GM23338 (cell line): ENCODE results near the gene RBM48. TPM values are rescaled to one million over a fixed set of nuclear protein-coding genes. Genes with fewer than 3 reads are reported as not detected.
A peak's percentile ranks its signal among the peaks of the same experiment; 100 is the strongest.

ENCODE experiments used
- ATAC-seq: fragments of 200-7000 bp; cut with Tn5 transposase; 3 replicates; pipeline ENCODE4 v1.9.1; 2020
- DNase-seq: peaks from one replicate; pipeline ENCODE4 v3.0.0-alpha.2; 2015; ENCODE audit warnings: low spot score
- H2AFZ ChIP-seq: fragments of 200-600 bp; sonication (generic); 2 replicates; pipeline ENCODE4 v1.8.0; 2016; ENCODE audit warnings: antibody characterized with exemption, mild to moderate bottlenecking, moderate library complexity
- H3F3A ChIP-seq: fragments of 200-600 bp; sonication (generic); replicated peaks from 2 replicates; pipeline ENCODE4 v1.8.0; 2017; ENCODE audit warnings: antibody characterized with exemption, mixed run types, low read depth
- H3K27ac ChIP-seq: fragments of 200-600 bp; sonication (generic); 2 replicates; pipeline ENCODE4 v1.6.1; 2016; ENCODE audit warnings: low read depth
- H3K27me3 ChIP-seq: fragments of 200-600 bp; sonication (generic); 2 replicates; pipeline ENCODE4 v1.8.0; 2016; ENCODE audit warnings: mild to moderate bottlenecking, mixed run types, moderate library complexity; ENCODE audit not compliant: insufficient read depth
- H3K36me3 ChIP-seq: fragments of 200-600 bp; sonication (generic); 2 replicates; pipeline ENCODE4 v1.8.0; 2016; ENCODE audit warnings: mild to moderate bottlenecking; ENCODE audit not compliant: insufficient read depth
- H3K4me1 ChIP-seq: fragments of 200-600 bp; sonication (generic); 2 replicates; pipeline ENCODE4 v1.8.0; 2016; ENCODE audit warnings: mild to moderate bottlenecking, moderate library complexity; ENCODE audit not compliant: insufficient read depth
- H3K4me2 ChIP-seq: fragments of 200-600 bp; sonication (generic); 2 replicates; pipeline ENCODE4 v1.7.1; 2017; ENCODE audit warnings: mixed run types
- H3K4me3 ChIP-seq: fragments of 200-600 bp; sonication (generic); 2 replicates; pipeline ENCODE4 v1.6.1; 2016; ENCODE audit warnings: mixed run types
- H3K79me2 ChIP-seq: fragments of 200-600 bp; sonication (generic); replicated peaks from 2 replicates; pipeline ENCODE4 v1.8.0; 2017; ENCODE audit warnings: mild to moderate bottlenecking; ENCODE audit not compliant: insufficient read depth
- H3K9me2 ChIP-seq: fragments of 200-600 bp; sonication (generic); 2 replicates; pipeline ENCODE4 v1.8.0; 2017; ENCODE audit not compliant: insufficient read depth
- H4K20me1 ChIP-seq: fragments of 200-600 bp; sonication (generic); replicated peaks from 2 replicates; pipeline ENCODE4 v1.8.0; 2017; ENCODE audit warnings: mild to moderate bottlenecking; ENCODE audit not compliant: insufficient read depth
- H3K27ac Mint-ChIP-seq: 2 replicates; pipeline ENCODE4 v1.8.0; 2020; ENCODE audit warnings: inconsistent platforms, mild to moderate bottlenecking, moderate library complexity, mixed read lengths
- H3K27me3 Mint-ChIP-seq: 3 replicates; pipeline ENCODE4 v1.8.0; 2022; ENCODE audit warnings: low read depth, mild to moderate bottlenecking, moderate library complexity, mixed read lengths, inconsistent platforms; ENCODE audit not compliant: insufficient read depth, poor library complexity
- H3K36me3 Mint-ChIP-seq: 3 replicates; pipeline ENCODE4 v1.8.0; 2021; ENCODE audit warnings: low read depth, mild to moderate bottlenecking, inconsistent platforms, moderate library complexity, mixed read lengths
- H3K4me1 Mint-ChIP-seq: 3 replicates; pipeline ENCODE4 v1.8.0; 2020; ENCODE audit warnings: mild to moderate bottlenecking, inconsistent platforms, mixed read lengths
- H3K4me3 Mint-ChIP-seq: 3 replicates; pipeline ENCODE4 v1.8.0; 2021; ENCODE audit warnings: moderate library complexity, mild to moderate bottlenecking, inconsistent platforms, mixed read lengths
- H3K9me3 Mint-ChIP-seq: 3 replicates; pipeline ENCODE4 v1.8.0; 2020; ENCODE audit warnings: moderate library complexity, mild to moderate bottlenecking, inconsistent platforms, mixed read lengths
- CREB1 ChIP-seq: fragments of 250-450 bp; sonication (Bioruptor Pico); IDR thresholded peaks from 2 replicates; pipeline ENCODE4 v1.5.0; 2020; ENCODE audit warnings: low read depth, mild to moderate bottlenecking, moderate library complexity
- JUNB ChIP-seq: IDR thresholded peaks from one replicate; pipeline ENCODE4 v1.6.1; 2016; ENCODE audit warnings: antibody characterized with exemption; ENCODE audit not compliant: unreplicated experiment
- REST ChIP-seq: IDR thresholded peaks from one replicate; pipeline ENCODE4 v1.6.1; 2018; ENCODE audit warnings: antibody characterized with exemption; ENCODE audit not compliant: unreplicated experiment
- ZNF114 ChIP-seq: fragments of 250-450 bp; sonication (Bioruptor Pico); IDR thresholded peaks from 2 replicates; pipeline ENCODE4 v1.5.0; 2020; ENCODE audit warnings: mild to moderate bottlenecking, moderate library complexity
- polyA plus RNA-seq: library from polyadenylated mRNA; unstranded; fragments of >200 nt; fragmentation: Nextera tagmentation; extraction: Ambion mirVana; gene quantifications from 2 replicates; pipeline ENCODE4 v1.2.1, GENCODE V29; 2016
- total RNA-seq: library from RNA; depleted of rRNA; stranded (reverse); fragments of >200 nt; shearing (Covaris generic); gene quantifications from 2 replicates; pipeline ENCODE4 v1.2.3, GENCODE V29; 2014
- TF ChIP-seq, protein P1 (sequence below): fragments of 250-450 bp; sonication (Bioruptor Pico); IDR thresholded peaks from 2 replicates; pipeline ENCODE4 v1.5.0; 2020; ENCODE audit warnings: mild to moderate bottlenecking, moderate library complexity

RBM48 gene
- total and polyA plus RNA-seq, 2 experiments from 2014 or later: 8.8 to 11.1 TPM

DNA sequence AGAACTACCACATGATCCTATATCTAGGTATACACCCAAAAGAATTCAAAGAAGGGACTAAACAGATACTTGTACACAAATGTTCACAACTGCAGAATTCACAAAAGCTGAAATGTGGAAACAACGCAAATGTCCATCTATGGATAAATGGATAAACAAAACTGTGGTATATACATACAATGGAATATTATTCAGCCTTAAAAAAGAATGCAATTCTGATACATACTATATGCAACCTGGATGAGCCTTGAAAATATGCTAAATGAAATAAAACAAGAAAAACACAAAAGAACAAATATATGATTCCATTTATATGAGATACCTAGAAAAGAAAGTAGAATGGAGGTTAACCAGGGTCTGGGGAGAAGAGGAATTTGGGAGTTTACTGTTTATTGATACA is 54.4 kb downstream of the RBM48 start (continued):
- TF ChIP-seq, protein P1, sequence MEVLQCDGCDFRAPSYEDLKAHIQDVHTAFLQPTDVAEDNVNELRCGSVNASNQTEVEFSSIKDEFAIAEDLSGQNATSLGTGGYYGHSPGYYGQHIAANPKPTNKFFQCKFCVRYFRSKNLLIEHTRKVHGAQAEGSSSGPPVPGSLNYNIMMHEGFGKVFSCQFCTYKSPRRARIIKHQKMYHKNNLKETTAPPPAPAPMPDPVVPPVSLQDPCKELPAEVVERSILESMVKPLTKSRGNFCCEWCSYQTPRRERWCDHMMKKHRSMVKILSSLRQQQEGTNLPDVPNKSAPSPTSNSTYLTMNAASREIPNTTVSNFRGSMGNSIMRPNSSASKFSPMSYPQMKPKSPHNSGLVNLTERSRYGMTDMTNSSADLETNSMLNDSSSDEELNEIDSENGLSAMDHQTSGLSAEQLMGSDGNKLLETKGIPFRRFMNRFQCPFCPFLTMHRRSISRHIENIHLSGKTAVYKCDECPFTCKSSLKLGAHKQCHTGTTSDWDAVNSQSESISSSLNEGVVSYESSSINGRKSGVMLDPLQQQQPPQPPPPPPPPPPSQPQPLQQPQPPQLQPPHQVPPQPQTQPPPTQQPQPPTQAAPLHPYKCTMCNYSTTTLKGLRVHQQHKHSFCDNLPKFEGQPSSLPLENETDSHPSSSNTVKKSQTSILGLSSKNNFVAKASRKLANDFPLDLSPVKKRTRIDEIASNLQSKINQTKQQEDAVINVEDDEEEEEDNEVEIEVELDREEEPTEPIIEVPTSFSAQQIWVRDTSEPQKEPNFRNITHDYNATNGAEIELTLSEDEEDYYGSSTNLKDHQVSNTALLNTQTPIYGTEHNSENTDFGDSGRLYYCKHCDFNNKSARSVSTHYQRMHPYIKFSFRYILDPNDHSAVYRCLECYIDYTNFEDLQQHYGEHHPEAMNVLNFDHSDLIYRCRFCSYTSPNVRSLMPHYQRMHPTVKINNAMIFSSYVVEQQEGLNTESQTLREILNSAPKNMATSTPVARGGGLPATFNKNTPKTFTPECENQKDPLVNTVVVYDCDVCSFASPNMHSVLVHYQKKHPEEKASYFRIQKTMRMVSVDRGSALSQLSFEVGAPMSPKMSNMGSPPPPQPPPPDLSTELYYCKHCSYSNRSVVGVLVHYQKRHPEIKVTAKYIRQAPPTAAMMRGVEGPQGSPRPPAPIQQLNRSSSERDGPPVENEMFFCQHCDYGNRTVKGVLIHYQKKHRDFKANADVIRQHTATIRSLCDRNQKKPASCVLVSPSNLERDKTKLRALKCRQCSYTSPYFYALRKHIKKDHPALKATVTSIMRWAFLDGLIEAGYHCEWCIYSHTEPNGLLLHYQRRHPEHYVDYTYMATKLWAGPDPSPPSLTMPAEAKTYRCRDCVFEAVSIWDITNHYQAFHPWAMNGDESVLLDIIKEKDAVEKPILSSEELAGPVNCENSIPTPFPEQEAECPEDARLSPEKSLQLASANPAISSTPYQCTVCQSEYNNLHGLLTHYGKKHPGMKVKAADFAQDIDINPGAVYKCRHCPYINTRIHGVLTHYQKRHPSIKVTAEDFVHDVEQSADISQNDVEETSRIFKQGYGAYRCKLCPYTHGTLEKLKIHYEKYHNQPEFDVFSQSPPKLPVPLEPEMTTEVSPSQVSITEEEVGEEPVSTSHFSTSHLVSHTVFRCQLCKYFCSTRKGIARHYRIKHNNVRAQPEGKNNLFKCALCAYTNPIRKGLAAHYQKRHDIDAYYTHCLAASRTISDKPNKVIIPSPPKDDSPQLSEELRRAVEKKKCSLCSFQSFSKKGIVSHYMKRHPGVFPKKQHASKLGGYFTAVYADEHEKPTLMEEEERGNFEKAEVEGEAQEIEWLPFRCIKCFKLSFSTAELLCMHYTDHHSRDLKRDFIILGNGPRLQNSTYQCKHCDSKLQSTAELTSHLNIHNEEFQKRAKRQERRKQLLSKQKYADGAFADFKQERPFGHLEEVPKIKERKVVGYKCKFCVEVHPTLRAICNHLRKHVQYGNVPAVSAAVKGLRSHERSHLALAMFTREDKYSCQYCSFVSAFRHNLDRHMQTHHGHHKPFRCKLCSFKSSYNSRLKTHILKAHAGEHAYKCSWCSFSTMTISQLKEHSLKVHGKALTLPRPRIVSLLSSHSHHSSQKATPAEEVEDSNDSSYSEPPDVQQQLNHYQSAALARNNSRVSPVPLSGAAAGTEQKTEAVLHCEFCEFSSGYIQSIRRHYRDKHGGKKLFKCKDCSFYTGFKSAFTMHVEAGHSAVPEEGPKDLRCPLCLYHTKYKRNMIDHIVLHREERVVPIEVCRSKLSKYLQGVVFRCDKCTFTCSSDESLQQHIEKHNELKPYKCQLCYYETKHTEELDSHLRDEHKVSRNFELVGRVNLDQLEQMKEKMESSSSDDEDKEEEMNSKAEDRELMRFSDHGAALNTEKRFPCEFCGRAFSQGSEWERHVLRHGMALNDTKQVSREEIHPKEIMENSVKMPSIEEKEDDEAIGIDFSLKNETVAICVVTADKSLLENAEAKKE (CRISPR knock-in tag): no peak
- TF ChIP-seq CREB1 (CRISPR knock-in tag): no peak

- H3K36me3 Mint-ChIP-seq: peaks cover 26% of the 10 kb centered on the region
- 0 out of 2 replicates have a peak overlapping the region, but pooled peaks have one; percentile 17 for H3K27ac ChIP-seq
- peaks cover 9% of the 10 kb centered on the region; the same call in 1 of the 2 replicates for H3K4me1 ChIP-seq
- H3K79me2 ChIP-seq: peaks cover 97% of the 10 kb centered on the region
- no peaks in the 10 kb centered on the region for H3K9me2 ChIP-seq
- H3K27me3 Mint-ChIP-seq: no peaks in the 10 kb centered on the region
- H3K27me3 ChIP-seq: no peaks in the 10 kb centered on the region
- H3K36me3 ChIP-seq: 0 out of 2 replicates have a peak, but pooled peaks cover 9% of the 10 kb centered on the region
- ATAC-seq (no peak), DNase-seq (peak; percentile 51)
- H2AFZ ChIP-seq: no peak overlapping the region
- H3K4me2 ChIP-seq: no peak overlapping the region
- peaks cover 37% of the 10 kb centered on the region for H4K20me1 ChIP-seq
- no peaks in the 10 kb centered on the region for H3F3A ChIP-seq
- H3K9me3 Mint-ChIP-seq: no peaks in the 10 kb centered on the region; the same call in 2 of the 3 replicates
- no peak overlapping the region for H3K4me3 ChIP-seq
- peaks cover 13% of the 10 kb centered on the region for H3K4me1 Mint-ChIP-seq
- no peak overlapping the region for H3K4me3 Mint-ChIP-seq
- H3K27ac Mint-ChIP-seq: peak overlapping the region; percentile 75; the same call in 1 of the 2 replicates
- TF ChIP-seq, protein P1 (CRISPR knock-in tag): no peak
- TF ChIP-seq ZNF114 (CRISPR knock-in tag) (no peak), CREB1 (CRISPR knock-in tag) (no peak), REST (no peak), JUNB (no peak)
These were observed 56.4 kb downstream of the RBM48 start for GRCh38 chr7:92584953-92585352.
